GM21423 (cell line): ENCODE data around the gene RTN4RL2.
"Not testable (repeated sequence)": the region's sequence is repeated elsewhere in the genome, so short reads cannot be mapped to it uniquely, and the experiment has no call there.

Source experiments
- ATAC-seq: cut with Tn5 transposase; IDR thresholded peaks from one replicate; pipeline ENCODE4 v1.9.1; 2021; ENCODE audit warnings: mild to moderate bottlenecking, moderate library complexity; ENCODE audit not compliant: unreplicated experiment

Gene RTN4RL2

DNA sequence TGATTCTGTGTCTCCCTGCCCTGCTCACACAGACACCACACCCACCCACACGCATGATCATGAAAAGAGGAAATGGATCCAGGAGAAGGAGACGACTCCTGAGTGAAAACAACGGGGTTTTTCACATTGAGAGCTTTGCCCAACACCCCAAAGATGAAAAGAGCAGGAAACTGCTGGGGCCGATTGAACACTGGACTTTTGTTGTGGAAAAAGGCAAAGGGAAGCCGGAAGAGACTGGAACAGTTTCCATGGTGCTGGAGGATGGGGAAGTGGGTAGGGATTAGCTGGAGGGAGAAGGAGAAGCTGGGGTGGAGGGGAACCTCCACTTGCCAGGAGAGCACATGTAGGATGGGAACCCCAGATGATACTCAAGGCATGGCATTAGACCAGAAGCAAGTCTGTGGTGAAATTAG lies 28.2 kb upstream of the RTN4RL2 start:
- ATAC-seq: peak; percentile 6

DNA sequence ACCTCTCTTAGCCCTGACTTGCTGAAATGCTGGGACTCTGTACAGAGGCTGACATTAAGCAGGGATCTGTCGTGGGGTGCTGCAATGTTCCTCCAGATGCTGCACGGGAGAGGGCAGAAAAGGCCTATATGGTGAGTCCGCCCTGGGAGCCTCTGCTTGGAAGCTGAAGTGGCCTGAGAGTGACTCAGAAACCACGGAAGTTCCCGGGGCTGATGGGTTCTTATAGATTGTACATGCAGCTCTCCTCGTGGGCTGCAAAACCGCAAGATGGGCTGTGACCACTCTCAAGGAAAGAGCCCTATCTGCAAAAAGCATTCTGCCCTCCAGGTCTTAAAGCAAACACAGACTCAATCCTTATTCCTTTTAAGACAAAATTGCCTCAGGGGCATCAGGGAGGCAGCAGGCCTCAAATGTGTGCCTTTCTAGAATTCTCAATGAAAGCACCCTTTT lies 27.6 kb upstream of the RTN4RL2 start:
- ATAC-seq: peak; percentile 48

DNA sequence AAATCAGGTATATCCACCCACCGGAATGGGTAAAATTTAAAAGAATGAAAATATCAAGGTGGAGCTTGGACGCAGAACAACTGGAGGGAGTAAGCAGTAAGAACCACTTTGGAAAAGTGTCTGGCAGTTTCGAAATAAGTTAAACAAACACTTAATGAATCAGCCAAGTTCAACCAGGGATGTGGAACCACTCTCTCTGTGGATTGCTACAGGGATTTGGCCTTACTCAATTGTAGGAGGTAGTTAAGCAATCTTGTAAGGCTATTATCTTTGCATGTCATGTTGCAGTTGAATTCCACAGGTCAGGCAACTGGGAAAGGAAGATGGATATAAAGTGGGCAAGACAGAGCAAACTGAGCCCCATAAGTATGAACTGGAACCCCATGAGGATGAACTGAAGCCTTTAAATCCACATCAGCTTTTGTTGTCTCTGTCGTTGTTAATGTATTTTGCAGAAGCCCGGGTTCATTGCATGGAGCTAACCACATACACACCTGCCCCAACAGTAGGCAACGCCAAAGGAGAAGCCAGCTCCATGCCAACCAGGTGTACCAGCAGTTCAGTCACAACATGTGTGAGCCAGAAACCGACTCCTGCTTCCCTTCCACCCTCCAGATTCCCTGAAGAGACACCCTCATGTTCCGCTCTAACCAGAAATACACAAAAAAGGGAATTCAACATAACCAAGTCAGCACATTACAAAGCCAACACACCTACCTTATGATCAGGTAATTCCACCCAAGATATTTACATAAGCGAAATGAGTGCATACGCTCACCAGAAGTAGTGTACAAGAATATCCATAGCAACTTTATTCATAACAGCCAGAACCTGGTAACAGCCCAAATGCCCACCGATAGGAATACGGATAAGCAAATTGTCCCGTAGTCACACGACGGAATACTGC lies 25.4 kb upstream of the RTN4RL2 start:
- ATAC-seq: no peak

DNA sequence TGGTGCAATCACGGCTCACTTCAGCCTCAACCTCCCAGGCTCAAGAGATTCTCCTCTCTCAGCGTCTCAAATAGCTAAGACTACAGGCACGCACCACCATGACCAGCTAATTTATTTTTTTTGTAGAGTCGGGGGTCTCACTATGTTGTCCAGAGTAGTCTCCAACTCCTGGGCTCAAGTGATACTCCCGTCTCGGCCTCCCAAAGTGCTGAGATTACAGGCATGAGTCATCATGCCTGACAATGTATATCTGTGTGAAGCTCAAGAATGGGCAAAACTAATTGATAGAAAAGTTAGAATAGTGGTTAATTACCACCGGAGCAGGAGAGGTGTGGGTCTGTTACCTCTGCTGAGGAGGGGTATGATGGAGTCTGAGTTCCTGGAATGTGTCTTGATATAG lies 24.3 kb upstream of the RTN4RL2 start:
- no peak for ATAC-seq

DNA sequence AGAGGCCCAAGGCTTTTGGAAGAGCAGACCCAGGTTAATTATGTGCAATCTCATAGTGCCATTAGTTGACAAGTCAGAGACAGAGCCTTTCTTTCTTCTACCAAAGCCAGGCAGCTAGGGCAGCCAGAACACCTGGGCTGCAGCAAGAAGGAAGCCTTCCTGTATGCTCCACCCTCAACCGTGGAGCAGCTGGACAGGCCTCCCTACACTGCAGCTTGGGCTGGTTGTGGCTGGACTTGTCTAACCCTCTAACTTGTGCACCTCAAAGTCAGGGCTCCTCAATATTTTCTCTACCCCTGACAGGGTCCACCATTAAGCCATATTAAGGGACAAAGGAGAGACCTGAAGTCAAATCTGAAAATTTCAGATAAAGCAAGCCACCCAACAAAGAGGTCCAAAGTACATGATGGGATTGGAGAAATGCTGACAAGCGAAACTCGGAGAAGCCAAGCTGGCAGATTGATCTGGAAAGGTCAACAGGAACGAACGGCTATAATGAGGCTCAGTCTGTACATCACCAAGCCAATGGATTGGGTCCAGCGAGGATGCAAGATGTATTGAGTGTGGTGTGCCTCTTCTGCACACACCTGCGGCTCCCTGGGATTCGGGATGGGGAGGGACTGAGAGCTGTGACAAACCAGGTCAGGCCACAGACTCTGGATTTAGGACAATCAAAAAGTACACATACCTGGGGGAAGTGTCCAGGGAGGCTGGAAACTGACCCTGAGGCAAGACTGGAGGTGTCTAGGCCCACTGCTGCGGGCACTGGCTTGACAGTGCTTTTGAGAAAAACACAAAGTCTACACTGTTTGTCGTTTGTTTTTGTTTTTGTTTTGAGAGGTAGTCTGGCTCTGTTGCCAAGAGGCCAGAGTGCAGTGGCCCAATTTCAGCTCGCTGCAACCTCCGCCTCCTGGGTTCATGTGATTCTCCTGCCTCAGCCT lies 21.7 kb upstream of the RTN4RL2 start:
- no peak for ATAC-seq

DNA sequence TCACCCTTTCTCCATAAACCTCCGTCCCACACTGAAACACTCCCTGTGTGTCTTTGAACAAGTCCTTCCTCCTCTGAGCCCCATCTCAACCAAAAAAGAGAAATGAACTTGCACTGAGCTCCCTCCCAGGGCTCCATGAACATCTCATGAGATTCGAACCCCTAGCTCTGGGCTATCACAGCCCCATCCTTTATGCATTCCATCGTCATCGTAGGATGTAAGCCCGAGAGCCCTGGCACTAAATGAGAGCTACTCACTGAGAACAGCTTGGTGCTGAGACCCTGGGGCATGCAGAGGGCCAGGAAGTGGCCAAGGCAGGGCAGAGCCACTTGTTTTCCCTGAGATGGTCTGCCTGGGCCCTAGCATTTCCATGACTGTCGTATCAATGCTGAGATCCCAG lies 20.5 kb upstream of the RTN4RL2 start:
- no peak for ATAC-seq

DNA sequence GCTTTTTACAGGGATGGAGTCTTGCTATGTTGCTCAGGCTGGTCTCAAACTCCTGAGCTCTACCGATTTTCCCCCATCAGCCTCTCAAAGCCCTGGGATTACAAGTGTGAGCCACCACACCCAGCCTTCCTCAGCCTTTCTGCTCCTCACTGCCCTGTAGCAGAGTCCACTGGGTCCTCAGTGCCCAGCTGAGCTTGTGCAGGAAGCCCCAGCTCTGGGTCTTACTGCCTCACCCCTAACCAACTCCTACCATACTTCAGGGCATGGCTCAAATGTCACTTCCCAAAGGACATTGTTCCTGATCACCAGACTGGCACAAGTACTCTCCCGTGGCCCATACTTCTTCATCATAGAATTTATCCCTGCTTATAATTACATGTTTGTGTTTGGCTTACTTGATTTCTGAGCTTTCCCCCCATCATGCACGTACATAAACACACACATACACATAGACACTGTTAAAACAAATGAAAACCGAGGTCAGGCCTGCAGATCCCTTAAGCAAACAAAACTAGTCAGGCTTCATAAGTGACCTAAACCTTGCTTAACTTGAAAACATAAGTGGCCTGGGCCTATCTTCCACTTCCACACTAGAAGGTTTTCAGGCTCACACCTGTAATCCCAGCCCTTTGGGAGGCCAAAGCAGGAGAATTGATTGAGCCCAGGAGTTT lies 19.4 kb upstream of the RTN4RL2 start:
- no peak for ATAC-seq

DNA sequence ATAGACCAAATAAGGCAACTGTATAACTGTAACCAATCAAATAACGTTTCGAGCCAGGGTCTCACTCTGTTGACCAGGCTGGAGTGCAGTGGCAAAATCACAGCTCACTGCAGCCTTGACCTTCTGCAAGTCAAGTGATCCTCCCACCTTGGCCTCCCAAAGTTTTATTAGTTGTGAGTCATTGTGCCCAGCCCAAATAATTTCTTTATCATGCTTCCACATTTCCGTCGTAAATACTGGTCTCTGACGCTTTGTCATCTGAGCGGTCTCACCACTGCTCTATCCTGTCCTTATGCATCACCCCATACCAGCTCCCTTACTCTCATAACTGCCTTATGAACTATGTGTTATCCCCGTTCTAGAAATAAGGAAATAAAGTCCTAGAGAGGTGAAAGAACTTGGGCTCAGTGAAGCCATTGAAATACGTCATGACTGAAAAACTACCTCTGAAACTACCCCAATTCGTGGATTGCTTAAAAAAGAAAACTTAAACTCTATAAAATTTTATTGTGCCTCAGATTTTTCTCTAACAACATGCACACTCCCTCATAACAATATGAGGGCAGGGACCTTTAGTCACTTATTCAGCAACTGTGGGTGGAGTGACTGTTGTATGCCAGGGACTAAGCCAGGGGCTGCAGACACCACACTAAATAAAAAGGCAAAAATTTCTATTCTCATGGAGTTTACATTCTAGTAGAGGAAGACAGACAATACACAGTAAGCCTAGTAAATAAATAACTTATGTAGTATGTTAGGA lies 15.8 kb upstream of the RTN4RL2 start:
- no peak for ATAC-seq

DNA sequence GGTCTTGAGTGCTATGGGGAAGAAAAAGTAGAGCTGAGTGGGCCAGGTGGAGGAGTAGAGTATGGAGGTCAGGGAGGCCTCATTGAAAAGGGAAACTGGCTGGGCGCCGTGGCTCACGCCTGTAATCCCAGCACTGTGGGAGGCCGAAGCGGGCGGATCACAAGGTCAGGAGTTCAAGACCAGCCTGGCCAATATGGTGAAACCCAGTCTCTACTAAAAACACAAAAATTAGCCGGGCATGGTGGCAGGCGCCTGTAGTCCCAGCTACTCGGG lies 15.3 kb upstream of the RTN4RL2 start:
- not testable (repeated sequence) for ATAC-seq

DNA sequence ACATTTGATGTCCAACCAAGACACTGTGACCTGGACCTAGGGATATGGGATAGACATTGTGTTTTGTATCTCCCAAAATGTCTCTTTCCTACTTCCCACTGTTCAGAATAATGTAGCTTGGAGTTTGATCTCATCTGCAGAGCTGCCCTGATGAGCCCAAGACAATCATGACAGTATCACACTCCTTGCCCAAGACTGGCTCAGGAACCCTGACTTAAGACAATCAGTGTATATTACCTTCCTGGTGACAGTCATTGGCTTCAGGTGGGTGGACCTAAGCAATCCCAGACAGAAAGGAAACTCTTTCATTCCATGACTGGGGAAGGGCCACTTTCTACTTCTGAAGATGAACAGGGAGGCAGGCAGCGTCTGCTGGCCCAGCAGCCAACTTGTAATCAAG lies 14.3 kb upstream of the RTN4RL2 start:
- ATAC-seq: no peak

DNA sequence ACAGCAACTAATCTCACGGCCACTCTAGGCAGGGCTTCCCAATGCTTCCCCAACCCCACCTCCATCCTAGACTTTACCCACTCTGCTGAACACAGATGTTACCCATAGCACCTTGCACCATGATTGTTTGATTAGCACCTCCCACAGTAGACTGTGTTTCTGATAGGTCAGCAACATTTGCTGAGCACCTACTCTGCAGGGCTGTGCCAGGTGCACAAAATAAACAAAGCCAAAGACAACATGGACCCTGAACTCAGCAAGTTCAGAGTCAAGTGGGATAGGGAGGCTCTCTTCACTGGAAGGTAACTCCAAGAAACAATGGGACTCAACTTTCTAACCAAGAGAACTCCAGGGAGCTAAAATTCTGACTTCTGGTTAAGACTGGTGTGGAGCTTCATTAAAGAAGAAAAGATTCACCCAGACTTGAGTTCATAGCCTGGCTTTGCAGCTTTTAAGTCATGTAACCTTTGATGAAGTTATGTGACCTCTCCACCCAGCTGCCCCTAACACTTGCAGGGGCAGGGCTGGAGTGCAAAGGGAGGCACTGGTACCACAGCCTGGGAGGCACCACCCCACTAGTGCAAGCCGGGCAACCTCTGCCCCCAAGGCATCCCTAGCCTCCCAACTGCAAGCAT lies 6.7 kb upstream of the RTN4RL2 start:
- ATAC-seq: no peak

DNA sequence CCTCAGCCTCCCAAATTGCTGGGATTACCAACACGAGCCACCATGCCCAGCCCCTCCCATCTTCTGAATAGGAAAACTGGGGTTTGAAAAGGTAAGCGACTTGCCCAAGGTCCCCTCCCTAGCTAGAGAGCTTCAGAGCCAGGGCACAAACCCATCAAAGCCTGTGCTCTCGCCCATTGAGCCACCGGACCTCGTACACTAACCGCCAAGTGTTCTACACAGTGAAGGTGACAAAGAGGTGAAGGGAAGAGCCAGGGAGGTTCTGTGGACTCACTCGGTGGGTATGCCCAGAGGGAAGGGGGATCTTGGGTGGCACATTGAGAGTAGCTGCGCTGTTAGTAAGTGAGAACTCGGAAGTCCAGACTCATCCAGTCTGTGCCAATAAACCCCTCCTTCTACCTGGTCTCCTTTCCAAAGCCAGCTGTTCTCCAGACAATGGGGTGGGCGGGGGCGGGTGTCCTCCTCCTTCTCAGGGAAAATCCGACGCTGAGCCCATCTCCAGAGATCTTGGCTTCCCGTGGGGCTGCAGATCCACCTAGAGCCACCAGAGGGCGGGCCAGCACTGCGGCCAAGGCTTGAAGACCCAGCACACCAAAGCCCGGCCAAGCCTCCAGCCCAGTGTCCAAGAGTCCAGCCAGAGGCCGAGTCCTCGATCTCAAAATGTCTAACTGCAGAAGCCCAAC lies 3.2 kb upstream of the RTN4RL2 start:
- ATAC-seq: peak; percentile 51

DNA sequence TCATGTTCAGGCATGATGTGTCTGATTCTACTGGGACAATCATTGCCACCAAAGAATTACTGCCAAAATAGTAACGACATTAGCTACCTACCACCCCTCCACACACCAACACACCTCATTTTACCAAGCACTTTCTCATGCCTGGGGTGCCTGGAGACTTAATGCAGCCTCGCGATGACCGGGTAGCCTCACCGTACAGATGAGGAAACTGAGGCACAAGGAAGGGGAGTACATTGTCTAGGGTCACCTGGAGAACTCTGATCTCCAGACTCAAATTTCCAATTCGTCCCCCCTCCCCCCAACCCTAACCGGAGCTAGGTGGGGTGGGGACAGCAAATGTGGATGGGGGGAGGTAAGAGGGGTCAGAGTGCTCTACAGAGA lies 2.7 kb upstream of the RTN4RL2 start:
- peak; percentile 16 for ATAC-seq

DNA sequence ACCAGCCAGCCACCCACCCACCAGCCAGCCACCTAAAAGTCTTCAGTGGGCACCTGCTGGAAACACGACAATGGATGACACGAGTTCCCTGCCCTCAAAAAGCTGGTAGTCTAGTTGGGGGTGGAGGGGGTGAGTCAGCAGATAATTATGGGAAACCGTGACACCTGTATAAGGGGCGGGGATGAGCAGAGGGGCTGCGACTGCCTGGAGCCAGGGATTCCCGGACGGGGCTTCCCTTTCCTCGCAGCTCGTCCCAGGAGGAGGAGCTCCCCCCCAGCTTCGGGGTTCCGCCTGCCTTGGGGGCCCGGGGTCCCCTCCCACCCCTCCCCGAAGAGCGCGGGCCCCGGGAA lies 2.3 kb upstream of the RTN4RL2 start:
- ATAC-seq: no peak

DNA sequence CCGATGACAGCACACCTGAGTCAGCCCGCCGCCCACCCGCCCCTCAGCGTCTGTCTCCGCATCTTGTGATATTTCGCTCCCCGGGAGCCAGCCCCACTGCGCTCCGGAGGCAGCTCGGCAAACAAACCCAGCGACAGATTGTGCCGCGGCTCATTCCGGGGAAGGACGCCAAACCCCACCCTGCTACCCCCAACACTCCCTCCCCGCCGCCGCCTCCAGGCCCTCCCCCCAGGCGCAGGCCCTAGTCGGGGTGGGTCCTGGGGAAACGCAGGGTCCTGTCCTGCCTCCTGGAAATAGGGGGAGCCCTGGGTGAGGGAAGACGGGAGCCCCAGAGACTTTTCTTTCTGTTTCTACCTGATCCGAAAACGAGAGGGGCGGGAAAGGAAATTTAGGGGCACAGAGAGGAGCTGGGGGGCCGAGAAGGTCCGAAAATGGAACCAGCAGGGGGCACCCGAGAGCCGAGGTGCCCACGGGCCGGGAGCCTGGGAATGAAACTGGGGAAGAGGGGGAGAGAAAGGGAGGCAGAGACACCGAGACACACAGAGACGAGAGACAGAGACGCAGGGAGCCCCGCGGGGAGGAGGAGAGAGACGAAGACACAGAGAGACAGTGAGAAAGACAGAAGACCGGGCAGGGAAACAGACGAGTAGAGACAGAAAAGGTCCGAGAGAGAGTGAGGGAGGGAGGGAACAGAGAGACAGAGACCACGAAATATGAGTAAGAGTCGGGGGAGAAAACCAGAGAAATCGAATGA lies 1.7 kb upstream of the RTN4RL2 start:
- ATAC-seq: no peak

DNA sequence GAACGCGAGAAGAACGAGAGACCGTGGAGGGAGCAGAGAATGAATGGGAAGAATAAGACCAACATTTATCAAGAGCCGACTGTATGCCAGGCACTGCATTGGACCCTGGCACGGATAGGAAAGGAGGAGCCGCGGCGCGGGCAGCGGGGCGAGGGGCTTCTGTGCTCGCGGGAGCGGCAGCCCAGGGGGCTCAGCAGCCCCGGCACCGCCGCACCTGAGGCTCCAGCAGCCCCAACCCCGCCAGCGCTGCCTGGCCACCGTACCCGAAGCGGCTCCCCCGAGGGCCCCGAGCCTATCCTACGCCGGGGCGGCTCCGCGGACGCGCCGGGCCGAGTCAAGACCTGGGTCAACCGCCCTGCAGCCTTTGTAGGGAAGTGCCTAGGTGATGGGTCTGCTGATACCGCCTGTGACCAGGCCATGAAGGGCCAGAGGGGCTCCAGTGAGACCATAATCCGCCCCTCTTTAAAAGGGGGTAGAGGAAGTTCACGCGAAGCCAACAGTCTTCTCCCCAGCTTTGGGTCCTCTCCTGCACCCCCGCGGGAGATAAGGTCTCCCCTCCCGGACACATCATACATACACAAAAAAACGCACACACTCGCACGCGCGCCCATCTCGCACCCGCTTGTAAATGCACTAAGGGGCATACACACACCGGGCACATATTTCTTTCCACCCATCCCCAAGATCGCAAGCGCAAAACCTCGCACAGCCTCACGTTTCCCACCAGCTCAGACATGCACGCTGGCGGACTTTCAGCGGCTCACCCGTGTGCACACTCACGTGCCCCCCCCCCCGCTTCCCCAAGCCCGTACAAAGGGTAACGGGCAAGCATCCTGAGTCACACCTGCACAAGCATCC lies 935 bp upstream of the RTN4RL2 start:
- ATAC-seq: no peak

DNA sequence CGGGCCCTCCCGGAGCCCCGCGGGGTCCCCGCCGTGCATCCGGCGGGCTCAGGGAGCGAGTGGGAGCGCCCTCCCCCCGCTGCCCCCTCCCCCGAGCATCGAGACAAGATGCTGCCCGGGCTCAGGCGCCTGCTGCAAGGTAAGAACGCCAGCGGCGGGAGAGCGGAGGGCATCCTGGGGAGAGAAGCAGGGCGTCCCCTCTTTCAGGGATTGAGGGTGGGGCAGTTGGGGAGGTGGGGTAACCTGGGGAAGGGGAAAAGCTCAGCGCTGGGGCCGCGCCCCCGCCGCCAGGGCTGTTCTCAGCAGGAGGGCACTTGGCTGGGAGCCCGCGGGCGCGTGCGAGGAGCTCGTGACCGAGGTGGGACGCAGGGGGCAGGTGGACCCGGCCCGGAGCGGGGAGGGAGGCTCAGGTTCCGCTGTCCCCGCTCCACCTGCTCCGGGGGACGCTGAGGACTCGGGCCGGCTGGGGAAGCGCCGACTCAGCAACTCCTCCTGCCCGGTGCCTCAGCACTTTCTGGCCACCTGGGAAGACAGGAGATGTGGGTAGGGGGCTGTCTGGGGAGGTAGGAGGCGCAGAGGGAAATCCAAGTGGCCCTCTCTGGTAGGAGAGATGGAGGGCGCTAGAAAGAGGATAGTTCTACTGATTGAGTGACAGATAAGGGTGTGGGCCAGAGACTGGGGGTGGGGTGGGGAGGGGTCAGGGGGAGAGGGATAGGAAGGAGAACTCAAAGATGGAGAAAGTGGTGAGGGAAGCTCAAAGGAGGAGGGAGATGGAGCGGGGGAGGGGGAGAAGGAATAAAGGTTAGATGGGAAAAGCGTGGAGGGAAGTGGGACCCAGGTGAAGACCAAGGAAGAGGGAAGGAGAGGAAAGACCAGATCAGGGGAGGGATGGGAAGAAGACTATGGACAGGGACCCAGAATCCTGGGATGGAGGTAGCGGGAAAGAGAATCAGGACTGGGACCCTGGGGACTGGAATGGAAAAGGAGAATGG lies 726 bp downstream of the RTN4RL2 start:
- peak; percentile 3 for ATAC-seq
